ENCODE data around the gene TBCD.

TBCD gene

GRCh38 chr17:82872591-82873520 lies 121.0 kb downstream of the TBCD start:
- DNase-seq (ENCODE audit: extremely low spot score) = no peak
- TF ChIP-seq NFRKB (IDR thresholded peaks at IDR 0.05) = no peak
- TF ChIP-seq CTBP1 (IDR thresholded peaks at IDR 0.05; ENCODE audit: borderline replicate concordance) = no peak
- no peak for TF ChIP-seq BHLHE40 (IDR thresholded peaks at IDR 0.05; ENCODE audit: borderline replicate concordance)
- TF ChIP-seq FOXA1 (IDR thresholded peaks at IDR 0.05) = no peak
- TF ChIP-seq LEF1 (IDR thresholded peaks at IDR 0.05; ENCODE audit: borderline replicate concordance) = no peak
- no peak for TF ChIP-seq PKNOX1 (IDR thresholded peaks at IDR 0.05)
- TF ChIP-seq TARDBP (IDR thresholded peaks at IDR 0.05) = no peak
- no peak for TF ChIP-seq HDGF (IDR thresholded peaks at IDR 0.05; ENCODE audit: borderline replicate concordance)
- no peak for TF ChIP-seq ARNT (IDR thresholded peaks at IDR 0.05)
- TF ChIP-seq SP1 (IDR thresholded peaks at IDR 0.05) = no peak
- TF ChIP-seq SUZ12 (IDR thresholded peaks at IDR 0.05) = no peak
- ChIA-PET POLR2A (no interaction called here), CTCF (no interaction called here)

GRCh38 chr17:82873521-82873920 lies 121.7 kb downstream of the TBCD start:
- DNase-seq (ENCODE audit: extremely low spot score) = no peak
- POLR2A ChIA-PET = no interaction called here
- TF ChIP-seq PKNOX1 (IDR thresholded peaks at IDR 0.05) (no peak), L3MBTL2 (conservative IDR thresholded peaks at IDR 0.05) (no peak), ZNF384 (IDR thresholded peaks at IDR 0.05) (no peak)
- CTCF ChIA-PET = no interaction called here

GRCh38 chr17:82874011-82874835 lies 122.4 kb downstream of the TBCD start:
- DNase-seq (ENCODE audit: extremely low spot score) = no peak
- POLR2A ChIA-PET = no interaction called here
- CTCF ChIA-PET = no interaction called here

GRCh38 chr17:82875407-82875856 lies 123.6 kb downstream of the TBCD start:
- TF ChIP-seq SP1 (IDR thresholded peaks at IDR 0.05) (no peak), FOXA1 (IDR thresholded peaks at IDR 0.05) (no peak), ARNT (IDR thresholded peaks at IDR 0.05) (no peak), LEF1 (IDR thresholded peaks at IDR 0.05; ENCODE audit: borderline replicate concordance) (no peak)
- POLR2A ChIA-PET = interaction anchor here (1.6 to 1.8 kb wide), 2 partner anchors 10 to 12 kb away, joined by 9 to 10 read pairs; no protein-coding TSS in a partner anchor
- DNase-seq (ENCODE audit: extremely low spot score) = no peak
- CTCF ChIA-PET = interaction anchor here (0.6 kb wide), 1 partner anchor 287 kb away, joined by 3 read pairs; no protein-coding TSS in a partner anchor

More at GRCh38 chr17:82874011-82874835, 122.4 kb downstream of the TBCD start:
- TF ChIP-seq FOXA1 (IDR thresholded peaks at IDR 0.05) (no peak), TARDBP (IDR thresholded peaks at IDR 0.05) (no peak), PKNOX1 (IDR thresholded peaks at IDR 0.05) (no peak), SUZ12 (IDR thresholded peaks at IDR 0.05) (no peak), NFRKB (IDR thresholded peaks at IDR 0.05) (no peak), HDGF (IDR thresholded peaks at IDR 0.05; ENCODE audit: borderline replicate concordance) (no peak), FOXK2 (IDR thresholded peaks at IDR 0.05) (no peak), ELF4 (IDR thresholded peaks at IDR 0.05) (no peak)

GRCh38 chr17:82876149-82876548 lies 124.3 kb downstream of the TBCD start:
- ChIA-PET CTCF (interaction anchor here (1.2 to 1.4 kb wide), 2 partner anchors 10 to 13 kb away, joined by 3 to 5 read pairs; no protein-coding TSS in a partner anchor), POLR2A (interaction anchor here (1.6 to 1.8 kb wide), 2 partner anchors 9 to 13 kb away, joined by 9 to 10 read pairs; no protein-coding TSS in a partner anchor)
- peak; percentile 36 for DNase-seq (ENCODE audit: extremely low spot score)
- no peak for TF ChIP-seq LEF1 (IDR thresholded peaks at IDR 0.05; ENCODE audit: borderline replicate concordance)
- TF ChIP-seq L3MBTL2 (conservative IDR thresholded peaks at IDR 0.05) = 0 out of 2 replicates have a peak, but pooled peaks have one; percentile 13

- DNase-seq (ENCODE audit: extremely low spot score) = peak; percentile 85
- ChIA-PET CTCF (interaction anchor here (1.2 to 1.4 kb wide), 2 partner anchors 9 to 12 kb away, joined by 3 to 5 read pairs; no protein-coding TSS in a partner anchor), POLR2A (interaction anchor here (1.6 to 1.8 kb wide), 2 partner anchors 9 to 13 kb away, joined by 9 to 10 read pairs; no protein-coding TSS in a partner anchor)
- peak; percentile 39; the same call in 1 of the 2 replicates for TF ChIP-seq PKNOX1 (IDR thresholded peaks at IDR 0.05)
- no peak for TF ChIP-seq NFRKB (IDR thresholded peaks at IDR 0.05)
Observed at GRCh38 chr17:82876602-82877379, 124.9 kb downstream of the TBCD start.

Measured in HEK293T (cell line).